ENCODE results near the gene ARID2.

ARID2 gene

DNA sequence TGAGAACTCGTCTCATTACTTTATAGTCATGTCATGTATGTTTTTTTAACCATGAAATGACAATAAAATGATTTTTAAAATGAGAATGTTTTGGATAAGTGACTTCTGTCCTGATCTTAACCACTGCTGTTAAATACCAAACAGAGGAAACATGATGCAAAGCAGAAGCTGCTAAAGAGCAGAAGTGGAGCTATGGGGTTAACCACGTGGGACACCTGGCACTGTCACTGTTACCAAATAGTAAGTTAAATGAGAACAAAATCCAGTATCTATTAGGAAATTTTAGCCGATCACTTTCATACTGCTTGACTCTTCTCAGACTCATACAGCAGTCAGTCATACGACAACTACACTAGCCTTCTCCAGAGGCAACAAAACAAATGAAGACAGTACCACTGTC lies 178.4 kb downstream of the ARID2 start:
- TF ChIP-seq, protein P1, sequence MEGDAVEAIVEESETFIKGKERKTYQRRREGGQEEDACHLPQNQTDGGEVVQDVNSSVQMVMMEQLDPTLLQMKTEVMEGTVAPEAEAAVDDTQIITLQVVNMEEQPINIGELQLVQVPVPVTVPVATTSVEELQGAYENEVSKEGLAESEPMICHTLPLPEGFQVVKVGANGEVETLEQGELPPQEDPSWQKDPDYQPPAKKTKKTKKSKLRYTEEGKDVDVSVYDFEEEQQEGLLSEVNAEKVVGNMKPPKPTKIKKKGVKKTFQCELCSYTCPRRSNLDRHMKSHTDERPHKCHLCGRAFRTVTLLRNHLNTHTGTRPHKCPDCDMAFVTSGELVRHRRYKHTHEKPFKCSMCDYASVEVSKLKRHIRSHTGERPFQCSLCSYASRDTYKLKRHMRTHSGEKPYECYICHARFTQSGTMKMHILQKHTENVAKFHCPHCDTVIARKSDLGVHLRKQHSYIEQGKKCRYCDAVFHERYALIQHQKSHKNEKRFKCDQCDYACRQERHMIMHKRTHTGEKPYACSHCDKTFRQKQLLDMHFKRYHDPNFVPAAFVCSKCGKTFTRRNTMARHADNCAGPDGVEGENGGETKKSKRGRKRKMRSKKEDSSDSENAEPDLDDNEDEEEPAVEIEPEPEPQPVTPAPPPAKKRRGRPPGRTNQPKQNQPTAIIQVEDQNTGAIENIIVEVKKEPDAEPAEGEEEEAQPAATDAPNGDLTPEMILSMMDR (IDR thresholded peaks at IDR 0.05; ENCODE audit: insufficient read depth, low read depth, low read length, missing control alignments): no peak

DNA sequence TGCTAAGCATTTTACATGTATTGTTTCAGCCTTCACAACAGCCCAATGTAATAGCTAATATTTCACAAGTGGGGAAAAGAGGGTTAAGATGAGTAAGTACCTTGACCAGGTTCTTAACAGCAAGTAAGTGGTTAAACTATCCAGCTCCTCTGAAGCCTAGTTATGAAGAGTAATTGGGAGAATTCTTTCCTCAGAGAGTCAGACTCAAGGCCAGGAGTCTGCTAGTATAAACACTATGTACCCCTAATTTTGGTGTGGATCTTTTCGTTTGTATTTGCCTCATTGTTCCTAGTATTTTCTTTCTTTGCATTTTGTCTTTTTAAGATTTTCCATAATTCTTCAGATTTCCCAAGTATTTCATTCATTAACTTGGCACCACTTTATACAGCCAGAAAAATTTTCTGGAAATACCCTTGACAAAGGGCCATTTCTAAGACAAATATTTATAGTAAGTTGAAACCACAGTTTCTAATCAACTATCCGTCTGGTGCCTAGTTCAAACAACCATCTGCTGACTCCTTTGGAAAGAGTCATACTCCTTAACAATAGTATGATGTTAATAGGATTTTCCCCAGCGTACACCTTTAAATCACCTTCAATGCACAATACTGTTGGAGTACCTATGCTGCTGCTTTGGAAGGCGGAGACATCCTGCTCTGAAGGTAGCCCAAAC lies 179.7 kb downstream of the ARID2 start:
- no peak for DNase-seq (ENCODE audit: low read depth)
- no peak overlapping the region for H3K4me3 ChIP-seq (ENCODE audit: low read length)
- TF ChIP-seq, protein P1 (IDR thresholded peaks at IDR 0.05; ENCODE audit: insufficient read depth, low read depth, low read length, missing control alignments): no peak

More for the DNA sequence above, 178.4 kb downstream of the ARID2 start:
- no peak for DNase-seq (ENCODE audit: low read depth)
- H3K4me3 ChIP-seq (ENCODE audit: low read length): no peak overlapping the region

GRCh38 chr12:45912774-45913173 lies 183.3 kb downstream of the ARID2 start:
- no peak overlapping the region for H3K4me3 ChIP-seq (ENCODE audit: low read length)
- DNase-seq (ENCODE audit: low read depth): no peak
- TF ChIP-seq, protein P1 (IDR thresholded peaks at IDR 0.05; ENCODE audit: insufficient read depth, low read depth, low read length, missing control alignments): no peak

GRCh38 chr12:45913631-45914030 lies 184.1 kb downstream of the ARID2 start:
- DNase-seq (ENCODE audit: low read depth): no peak

GRCh38 chr12:45914090-45914489 lies 184.6 kb downstream of the ARID2 start:
- H3K4me3 ChIP-seq (ENCODE audit: low read length): no peak overlapping the region
- TF ChIP-seq, protein P1 (IDR thresholded peaks at IDR 0.05; ENCODE audit: insufficient read depth, low read depth, low read length, missing control alignments): no peak
- peak; percentile 77 for DNase-seq (ENCODE audit: low read depth)

More at GRCh38 chr12:45913631-45914030, 184.1 kb downstream of the ARID2 start:
- TF ChIP-seq, protein P1 (IDR thresholded peaks at IDR 0.05; ENCODE audit: insufficient read depth, low read depth, low read length, missing control alignments): no peak
- H3K4me3 ChIP-seq (ENCODE audit: low read length): no peak overlapping the region

DNA sequence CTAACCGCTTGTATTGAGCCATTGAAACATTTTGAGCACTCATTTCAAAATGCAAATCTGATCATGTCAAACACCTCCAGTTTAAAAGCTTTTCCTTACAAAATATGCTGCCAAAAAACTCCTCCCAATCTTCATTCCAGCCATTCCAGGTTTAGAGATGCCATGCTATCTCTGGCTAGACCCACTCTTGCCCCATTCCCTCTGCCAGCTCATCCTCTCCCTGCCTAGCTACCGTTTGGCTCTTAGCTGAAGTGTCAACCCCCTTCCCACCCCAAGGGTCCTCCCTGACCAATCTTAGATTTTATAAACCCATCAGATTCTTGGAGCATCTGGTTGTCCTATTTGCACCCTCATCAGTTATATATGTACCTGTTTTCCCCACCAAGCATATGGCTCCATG lies 185.9 kb downstream of the ARID2 start:
- TF ChIP-seq, protein P1 (IDR thresholded peaks at IDR 0.05; ENCODE audit: insufficient read depth, low read depth, low read length, missing control alignments): no peak

GRCh38 chr12:45918818-45919217 lies 189.3 kb downstream of the ARID2 start:
- TF ChIP-seq, protein P1 (IDR thresholded peaks at IDR 0.05; ENCODE audit: insufficient read depth, low read depth, low read length, missing control alignments): no peak
- peak; percentile 23 for DNase-seq (ENCODE audit: low read depth)
- H3K4me3 ChIP-seq (ENCODE audit: low read length): no peak overlapping the region

More for the DNA sequence above, 185.9 kb downstream of the ARID2 start:
- H3K4me3 ChIP-seq (ENCODE audit: low read length): no peak overlapping the region
- no peak for DNase-seq (ENCODE audit: low read depth)

Data from epithelial cell of esophagus (primary cell).